Choroid plexus epithelial cell (primary cell): Measurements from ENCODE around the gene TMPRSS6.

Source experiments
- DNase-seq: peaks from one replicate; pipeline ENCODE4 v3.0.0-alpha.2; 2010; ENCODE audit warnings: low read depth
- H3K4me3 ChIP-seq: 2 replicates; pipeline ENCODE4 v1.5.1; 2011; ENCODE audit warnings: low read depth, mild to moderate bottlenecking, control low read depth, low read length, moderate library complexity
- TF ChIP-seq, protein P1 (sequence below): conservative IDR thresholded peaks from 2 replicates; pipeline ENCODE4 v1.5.1; 2011; ENCODE audit warnings: low read depth, mild to moderate bottlenecking, control low read depth, inconsistent platforms, low read length, moderate library complexity

The TMPRSS6 gene

DNA sequence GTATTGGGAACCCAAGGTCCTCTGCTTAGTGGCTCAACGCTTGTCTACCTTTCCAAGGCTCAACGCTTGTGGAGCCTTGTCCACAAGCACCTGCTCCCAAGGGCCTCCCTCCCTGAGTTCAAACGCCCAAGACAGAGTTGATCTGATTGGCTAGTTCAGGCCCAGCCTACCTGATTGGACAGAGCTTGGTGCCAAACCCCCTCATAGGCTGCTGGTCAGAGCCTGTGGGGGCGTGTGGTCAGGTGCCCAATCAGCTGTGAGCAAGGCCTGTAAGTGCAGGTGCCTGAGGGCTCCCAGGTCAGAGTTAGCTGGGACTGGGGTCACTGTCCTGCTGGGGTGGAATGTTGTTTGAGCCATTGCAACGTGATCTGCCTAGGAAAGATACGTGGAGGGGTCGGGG is 16.9 kb upstream of the TMPRSS6 start:
- TF ChIP-seq, protein P1, sequence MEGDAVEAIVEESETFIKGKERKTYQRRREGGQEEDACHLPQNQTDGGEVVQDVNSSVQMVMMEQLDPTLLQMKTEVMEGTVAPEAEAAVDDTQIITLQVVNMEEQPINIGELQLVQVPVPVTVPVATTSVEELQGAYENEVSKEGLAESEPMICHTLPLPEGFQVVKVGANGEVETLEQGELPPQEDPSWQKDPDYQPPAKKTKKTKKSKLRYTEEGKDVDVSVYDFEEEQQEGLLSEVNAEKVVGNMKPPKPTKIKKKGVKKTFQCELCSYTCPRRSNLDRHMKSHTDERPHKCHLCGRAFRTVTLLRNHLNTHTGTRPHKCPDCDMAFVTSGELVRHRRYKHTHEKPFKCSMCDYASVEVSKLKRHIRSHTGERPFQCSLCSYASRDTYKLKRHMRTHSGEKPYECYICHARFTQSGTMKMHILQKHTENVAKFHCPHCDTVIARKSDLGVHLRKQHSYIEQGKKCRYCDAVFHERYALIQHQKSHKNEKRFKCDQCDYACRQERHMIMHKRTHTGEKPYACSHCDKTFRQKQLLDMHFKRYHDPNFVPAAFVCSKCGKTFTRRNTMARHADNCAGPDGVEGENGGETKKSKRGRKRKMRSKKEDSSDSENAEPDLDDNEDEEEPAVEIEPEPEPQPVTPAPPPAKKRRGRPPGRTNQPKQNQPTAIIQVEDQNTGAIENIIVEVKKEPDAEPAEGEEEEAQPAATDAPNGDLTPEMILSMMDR = no peak
- DNase-seq = no peak
- no peak overlapping the region for H3K4me3 ChIP-seq

DNA sequence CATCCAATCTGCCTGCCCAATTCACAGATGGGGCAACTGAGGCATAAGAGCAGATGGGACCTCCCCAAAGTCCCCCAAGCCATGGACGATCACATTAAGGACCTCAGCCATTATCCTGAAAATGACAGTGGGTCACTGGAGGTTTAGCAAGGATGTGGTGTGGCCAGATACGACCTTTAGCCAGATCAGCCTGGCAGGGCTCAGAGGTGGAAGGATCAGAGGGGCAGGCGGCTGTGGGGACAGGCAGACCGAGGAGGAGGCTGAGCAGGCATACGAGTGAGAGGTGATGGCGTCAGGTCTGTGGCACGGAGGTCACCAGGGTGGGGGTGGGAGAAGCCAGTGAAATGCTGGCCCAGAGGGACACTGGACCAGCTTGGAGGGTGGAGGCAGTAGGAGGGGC is 14.1 kb upstream of the TMPRSS6 start:
- TF ChIP-seq, protein P1 = no peak
- no peak overlapping the region for H3K4me3 ChIP-seq
- DNase-seq = no peak

DNA sequence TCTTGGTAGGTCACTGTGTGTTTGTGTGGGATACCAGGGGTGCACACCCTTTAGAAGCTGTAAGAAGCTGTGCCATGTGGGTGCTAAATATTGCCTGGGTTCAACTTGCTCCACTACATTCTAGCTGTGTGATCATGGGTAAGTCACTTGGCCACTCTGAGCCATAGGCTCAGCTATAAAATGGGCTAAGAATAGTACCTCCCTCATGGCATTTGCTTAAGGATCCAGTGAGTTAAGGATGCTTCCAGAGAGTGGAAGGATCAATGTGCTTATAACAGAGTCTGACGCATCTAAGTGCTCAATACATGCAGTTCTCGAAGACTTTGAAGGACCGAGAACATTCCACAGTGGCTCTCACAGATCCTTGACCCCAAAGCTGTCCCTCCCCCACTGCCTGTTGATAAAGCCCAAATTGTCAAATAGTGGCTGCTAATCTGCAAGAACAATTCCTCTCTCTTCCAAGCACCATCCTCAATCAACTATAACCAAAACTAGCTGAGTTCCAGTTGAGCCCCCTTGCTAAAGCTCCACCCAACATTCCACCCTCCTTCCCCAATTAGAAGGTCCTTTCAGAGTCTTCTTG is 13.2 kb upstream of the TMPRSS6 start:
- DNase-seq = no peak
- TF ChIP-seq, protein P1 = no peak
- no peak overlapping the region for H3K4me3 ChIP-seq

DNA sequence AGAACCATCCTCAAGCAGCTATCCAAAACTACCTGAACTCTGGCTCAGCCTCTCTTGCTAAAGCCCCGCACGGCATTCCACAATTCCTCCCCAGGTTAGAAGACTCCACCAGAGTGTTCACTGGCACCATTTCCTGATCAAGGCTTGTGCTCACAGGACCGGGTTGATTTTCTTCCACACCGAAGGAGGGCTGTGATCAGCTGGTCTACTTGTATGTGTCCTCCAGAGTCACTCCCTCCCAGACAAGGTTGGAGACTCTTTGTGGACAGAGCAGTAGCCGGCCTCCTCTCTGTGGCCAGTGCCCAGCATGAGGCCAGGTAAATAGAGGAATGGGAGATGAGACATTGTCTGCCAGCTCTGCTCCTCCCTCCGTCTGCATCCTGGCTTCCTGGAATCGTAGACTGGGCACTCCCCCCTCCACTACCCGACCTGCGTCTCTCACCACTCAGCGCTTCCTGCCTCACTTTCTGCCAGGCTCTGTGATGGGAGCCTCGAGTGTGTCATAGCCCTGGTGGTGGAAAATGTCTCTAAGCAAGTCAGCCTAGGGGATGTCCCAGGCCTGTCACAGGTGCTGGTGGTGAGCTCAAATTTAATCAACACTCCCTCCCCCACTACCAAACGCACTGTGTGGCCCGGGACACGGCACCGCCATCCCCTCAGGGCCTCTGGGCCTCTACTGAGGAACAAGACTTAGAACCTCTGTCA is 12.5 kb upstream of the TMPRSS6 start:
- no peak overlapping the region for H3K4me3 ChIP-seq
- TF ChIP-seq, protein P1 = no peak
- peak; percentile 28 for DNase-seq

DNA sequence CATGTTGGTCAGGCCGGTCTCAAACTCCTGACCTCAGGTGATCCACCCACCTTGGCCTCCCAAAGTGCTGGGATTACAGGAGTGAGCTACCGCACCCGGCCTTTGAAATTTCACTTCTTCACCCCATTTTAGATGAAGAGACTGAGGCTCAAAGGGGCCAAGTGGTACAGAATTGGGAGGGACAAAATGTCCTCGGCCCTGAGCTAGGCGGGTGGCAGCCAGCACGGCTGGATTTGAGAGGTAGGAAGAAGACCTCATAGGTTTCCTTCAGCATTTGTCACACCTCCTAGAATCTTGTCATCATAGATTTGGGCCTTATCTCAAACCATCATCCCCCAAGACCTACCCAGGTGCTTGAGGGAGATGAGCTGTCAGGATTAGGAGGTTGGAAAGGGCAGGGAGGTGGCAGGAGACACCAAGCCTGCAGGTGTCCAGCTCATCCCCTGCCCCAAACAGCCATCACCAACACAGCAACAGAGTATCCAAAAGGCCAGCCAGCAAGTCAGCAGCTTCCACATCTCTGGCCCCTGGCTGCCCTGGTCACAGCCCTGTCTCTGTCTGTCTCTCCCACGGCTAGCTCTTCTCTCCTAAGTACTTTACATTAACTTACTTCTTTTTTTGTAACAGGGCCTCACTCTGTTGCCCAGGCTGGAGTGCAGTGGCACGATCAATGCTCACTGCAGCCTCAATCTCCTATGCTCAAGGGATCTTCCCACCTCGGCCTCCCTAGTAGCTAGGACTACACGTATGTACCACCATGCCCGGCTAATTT is 11.2 kb upstream of the TMPRSS6 start:
- TF ChIP-seq, protein P1 = no peak
- H3K4me3 ChIP-seq = no peak overlapping the region
- DNase-seq = no peak

DNA sequence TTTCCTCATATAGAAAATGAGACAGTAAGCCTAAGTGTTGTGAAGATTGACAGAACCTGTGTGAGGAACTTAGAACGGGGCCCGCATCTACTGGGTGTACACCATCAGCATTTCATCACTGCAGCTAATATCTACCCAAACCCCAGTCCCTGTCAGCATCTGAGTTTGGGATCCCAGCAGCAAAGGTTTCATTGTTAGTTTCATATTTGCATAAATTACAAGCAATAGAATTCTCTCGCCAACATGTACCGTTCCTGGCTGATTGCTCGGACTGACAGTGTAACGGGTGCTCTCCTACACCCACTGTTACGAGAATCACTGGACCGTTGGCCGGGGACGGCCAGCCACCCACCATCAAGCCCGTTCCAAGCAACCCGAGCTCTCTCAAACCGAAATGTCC is 10.4 kb upstream of the TMPRSS6 start:
- TF ChIP-seq, protein P1 = no peak
- no peak overlapping the region for H3K4me3 ChIP-seq
- DNase-seq = no peak
